GM12801 (cell line): ENCODE measurements around the gene CLEC4D.
A peak's percentile ranks its signal among the peaks of the same experiment; 100 is the strongest.

Experiments used
- CTCF ChIP-seq: IDR thresholded peaks from one replicate; pipeline ENCODE4 v1.5.1; 2011; ENCODE audit warnings: control low read depth; ENCODE audit not compliant: insufficient read length; ENCODE audit errors: extremely low read depth

CLEC4D gene

GRCh38 chr12:8544295-8544694 is 31.0 kb downstream of the CLEC4D start:
- peak; percentile 18 for TF ChIP-seq CTCF

GRCh38 chr12:8546591-8546990 is 33.3 kb downstream of the CLEC4D start:
- no peak for TF ChIP-seq CTCF

- no peak for TF ChIP-seq CTCF
Observed at GRCh38 chr12:8547645-8548044, 34.3 kb downstream of the CLEC4D start.

- no peak for TF ChIP-seq CTCF
Observed at GRCh38 chr12:8548192-8548591, 34.9 kb downstream of the CLEC4D start.

GRCh38 chr12:8549381-8549780 is 36.1 kb downstream of the CLEC4D start:
- TF ChIP-seq CTCF, result no peak

GRCh38 chr12:8553088-8553627 is 39.9 kb downstream of the CLEC4D start:
- no peak for TF ChIP-seq CTCF

GRCh38 chr12:8554451-8555195 is 41.3 kb downstream of the CLEC4D start:
- no peak for TF ChIP-seq CTCF
